A549 (cell line): Measurements from ENCODE around the gene TNIP2. TPM values are rescaled to one million over a fixed set of nuclear protein-coding genes. Genes with fewer than 3 reads are reported as not detected.

Experiments used
- ATAC-seq, 2 experiments: fragments of 200-7000 bp in 1 of 2; fragments of >200 bp in 1 of 2; cut with Nextera tagmentation in 1 of 2; cut with Tn5 transposase in 1 of 2; 3 replicates each; pipeline versions ENCODE4 v1.8.0 to v1.9.1; 2018 to 2020; ENCODE audit warnings: mild to moderate bottlenecking in 1 of 2, moderate library complexity in 1 of 2
- CTCF ChIA-PET: fragments of 300-600 bp; sonication (Branson Sonifier 250); formaldehyde crosslinking; extraction: SDS; loops from one replicate; lab custom pipeline; 2021; ENCODE audit warnings: antibody characterized with exemption, inconsistent platforms; lab: Yijun Ruan, JAX
- POLR2A ChIA-PET: fragments of 350-600 bp; formaldehyde crosslinking; extraction: SDS; loops from one replicate; lab custom pipeline; 2021; ENCODE audit warnings: antibody characterized with exemption, inconsistent platforms; lab: Yijun Ruan, JAX
- DNase-seq, 2 experiments: peaks; one replicate each; pipeline versions ENCODE4 v3.0.0 to v3.0.0-alpha.2; 2011 to 2016; ENCODE audit warnings: low read depth in 1 of 2, low spot score in 1 of 2
- FAIRE-seq: peaks from 2 replicates; lab custom pipeline; 2011; peaks lifted over from hg19 to GRCh38; lab: Jason Lieb, UNC
- H3K27ac ChIP-seq, 2 experiments: fragments of >200 bp; sonication (Bioruptor Twin); formaldehyde crosslinking; 3 replicates each; pipeline ENCODE4 v1.5.1; 2016 to 2017
- H3K4me1 ChIP-seq: fragments of >200 bp; sonication (Bioruptor Twin); formaldehyde crosslinking; 3 replicates; pipeline ENCODE4 v1.6.1; 2016
- H3K4me2 ChIP-seq: fragments of >200 bp; sonication (Bioruptor Twin); formaldehyde crosslinking; 3 replicates; pipeline ENCODE4 v1.6.1; 2016
- H3K4me3 ChIP-seq: fragments of >200 bp; sonication (Bioruptor Twin); formaldehyde crosslinking; 3 replicates; pipeline ENCODE4 v1.5.1; 2016
- H3K9me3 ChIP-seq: fragments of >200 bp; sonication (Bioruptor Twin); formaldehyde crosslinking; 3 replicates; pipeline ENCODE4 v1.6.1; 2016
- CBX2 ChIP-seq: fragments of 200-600 bp; sonication (generic); IDR thresholded peaks from 2 replicates; pipeline ENCODE4 v1.6.1; 2016; ENCODE audit warnings: low read depth, mild to moderate bottlenecking, borderline replicate concordance
- CHD2 ChIP-seq: fragments of 150-350 bp; IDR thresholded peaks from 2 replicates; pipeline ENCODE4 v1.6.1; 2014; ENCODE audit warnings: low read length; ENCODE audit not compliant: partially characterized antibody
- CHD4 ChIP-seq: fragments of 200-600 bp; sonication (generic); IDR thresholded peaks from 2 replicates; pipeline ENCODE4 v1.6.1; 2016; ENCODE audit warnings: antibody characterized with exemption, mild to moderate bottlenecking, borderline replicate concordance
- CTCF ChIP-seq: fragments of >200 bp; sonication (Bioruptor Twin); formaldehyde crosslinking; IDR thresholded peaks from 3 replicates; pipeline ENCODE4 v1.5.1; 2016
- E2F6 ChIP-seq: IDR thresholded peaks from 2 replicates; pipeline ENCODE4 v1.6.1; 2012; ENCODE audit warnings: low read depth, borderline replicate concordance
- FOSL2 ChIP-seq, 2 experiments: fragments of 450-650 bp in 1 of 2; fragments of >200 bp in 1 of 2; sonication (Bioruptor Twin) in 1 of 2; formaldehyde crosslinking; IDR thresholded peaks; 2 replicates each; pipeline versions ENCODE4 v1.5.0 to v1.6.1; 2016 to 2020; ENCODE audit warnings: mild to moderate bottlenecking in 1 of 2, moderate library complexity in 1 of 2
- FOXS1 ChIP-seq: fragments of 250-450 bp; sonication (Bioruptor Pico); IDR thresholded peaks from 2 replicates; pipeline ENCODE4 v1.5.0; 2020; ENCODE audit warnings: mild to moderate bottlenecking, moderate library complexity
- HEYL ChIP-seq: fragments of 250-450 bp; sonication (Bioruptor Pico); IDR thresholded peaks from 2 replicates; pipeline ENCODE4 v1.8.0; 2021; ENCODE audit warnings: mild to moderate bottlenecking, moderate library complexity
- JUN ChIP-seq, 2 experiments: fragments of >200 bp; sonication (Bioruptor Twin); formaldehyde crosslinking; IDR thresholded peaks; 2 replicates in 1 of 2; 3 replicates in 1 of 2; pipeline ENCODE4 v1.6.1; 2016 to 2017
- KDM1A ChIP-seq: fragments of 200-600 bp; sonication (generic); IDR thresholded peaks from 2 replicates; pipeline ENCODE4 v1.6.1; 2016; ENCODE audit warnings: low read depth, mild to moderate bottlenecking
- KDM5A ChIP-seq: fragments of 200-600 bp; sonication (generic); IDR thresholded peaks from 2 replicates; pipeline ENCODE4 v1.6.1; 2016; ENCODE audit warnings: antibody characterized with exemption, mild to moderate bottlenecking
- MAFK ChIP-seq: fragments of 450-650 bp; IDR thresholded peaks from 2 replicates; pipeline ENCODE4 v1.6.1; 2014; ENCODE audit not compliant: partially characterized antibody
- MAX ChIP-seq: IDR thresholded peaks from 2 replicates; pipeline ENCODE4 v1.6.1; 2012
- MAZ ChIP-seq: fragments of 150-350 bp; IDR thresholded peaks from 2 replicates; pipeline ENCODE4 v1.6.1; 2014; ENCODE audit warnings: antibody characterized with exemption, low read depth, low read length, borderline replicate concordance
- NPAS2 ChIP-seq: fragments of 250-450 bp; sonication (Bioruptor Pico); IDR thresholded peaks from 2 replicates; pipeline ENCODE4 v1.8.0; 2022; ENCODE audit warnings: mild to moderate bottlenecking, moderate library complexity, borderline replicate concordance
- NR3C1 ChIP-seq: fragments of >200 bp; sonication (Bioruptor Twin); formaldehyde crosslinking; IDR thresholded peaks from 3 replicates; pipeline ENCODE4 v1.6.1; 2017
- PHF8 ChIP-seq: fragments of 200-600 bp; sonication (generic); IDR thresholded peaks from 2 replicates; pipeline ENCODE4 v1.6.1; 2016; ENCODE audit warnings: low read depth, mild to moderate bottlenecking, antibody characterized with exemption, moderate library complexity, borderline replicate concordance
- POLR2A ChIP-seq: IDR thresholded peaks from 2 replicates; pipeline ENCODE4 v1.6.1; 2012; ENCODE audit warnings: mild to moderate bottlenecking, low read length
- POLR2AphosphoS2 ChIP-seq: conservative IDR thresholded peaks from 2 replicates; pipeline ENCODE4 v1.6.1; 2012; ENCODE audit warnings: low read length, improper control_type of control experiment, inconsistent platforms
- RARB ChIP-seq: fragments of 250-450 bp; sonication (Bioruptor Pico); IDR thresholded peaks from 2 replicates; pipeline ENCODE4 v1.8.0; 2021; ENCODE audit warnings: mild to moderate bottlenecking, moderate library complexity
- RFX5 ChIP-seq: fragments of 450-650 bp; IDR thresholded peaks from 2 replicates; pipeline ENCODE4 v1.7.1; 2014; ENCODE audit warnings: antibody characterized with exemption, mild to moderate bottlenecking, moderate library complexity
- RNF2 ChIP-seq: fragments of 200-600 bp; sonication (generic); IDR thresholded peaks from 2 replicates; pipeline ENCODE4 v1.6.1; 2016; ENCODE audit warnings: low read depth, mild to moderate bottlenecking, antibody characterized with exemption, moderate library complexity, borderline replicate concordance
- TP53 ChIP-seq: fragments of 250-450 bp; sonication (Bioruptor Pico); IDR thresholded peaks from 2 replicates; pipeline ENCODE4 v1.5.0; 2021; ENCODE audit warnings: mild to moderate bottlenecking, moderate library complexity
- ZC3H11A ChIP-seq: fragments of 450-650 bp; IDR thresholded peaks from 2 replicates; pipeline ENCODE4 v1.6.1; 2014; ENCODE audit warnings: antibody characterized with exemption, mild to moderate bottlenecking
- ZNF302 ChIP-seq: fragments of 250-450 bp; sonication (Bioruptor Pico); IDR thresholded peaks from 2 replicates; pipeline ENCODE4 v1.9.0; 2021; ENCODE audit warnings: inconsistent platforms, mild to moderate bottlenecking, moderate library complexity
- ZSCAN20 ChIP-seq: fragments of 250-450 bp; sonication (Bioruptor Pico); IDR thresholded peaks from 2 replicates; pipeline ENCODE4 v1.8.0; 2022; ENCODE audit warnings: mild to moderate bottlenecking, moderate library complexity
- WGBS: methylation state at CpG from one replicate; pipeline ENCODE4 v1.1.6; 2017; ENCODE audit errors: missing lambda C conversion rate; 5-methylcytosine and 5-hydroxymethylcytosine counted together
- polyA plus RNA-seq, 4 experiments: library from polyadenylated mRNA; depleted of rRNA in 3 of 4; stranded (reverse); fragments of >200 nt; fragmentation: RNase III in 1 of 4; extraction: RNeasy Plus Mini Kit Qiagen cat#74134 plus additional on column Dnase treatment in 1 of 4; gene quantifications; 2 replicates in 3 of 4; 3 replicates in 1 of 4; pipeline ENCODE4 v1.2.3, GENCODE V29; 2011 to 2017
- TF ChIP-seq, protein P1 (sequence below): fragments of 200-600 bp; sonication (generic); IDR thresholded peaks from 2 replicates; pipeline ENCODE4 v1.6.1; 2016; ENCODE audit warnings: antibody characterized with exemption, mild to moderate bottlenecking, moderate library complexity
- TF ChIP-seq, protein P2 (sequence below): fragments of 250-450 bp; sonication (Bioruptor Pico); IDR thresholded peaks from 2 replicates; pipeline ENCODE4 v1.5.0; 2020; ENCODE audit warnings: low read depth, mild to moderate bottlenecking, moderate library complexity
- TF ChIP-seq, protein P3 (sequence below): IDR thresholded peaks from 2 replicates; pipeline ENCODE4 v1.6.1; 2012

Gene TNIP2
- polyA plus RNA-seq, 2 of the 4 experiments (the other 2 are of a cell fraction) = 20.0 to 27.9 TPM

GRCh38 chr4:2795893-2796848, 40.0 kb upstream of the TNIP2 start:
- ChIA-PET POLR2A (interaction anchor here (1.7 kb wide), 1 partner anchor 47 kb away, joined by 4 read pairs; the partner anchor contains the start of gene ADD1), CTCF (interaction anchor here (1.7 kb wide), 1 partner anchor 33 kb away, joined by 7 read pairs; no protein-coding TSS in a partner anchor)
- 66% methylated on average over 14 of the region's 27 CpGs for WGBS
- Histone ChIP-seq H3K4me3 (no peak overlapping the region), H3K27ac (peak overlapping the region; percentile 86 to 88), H3K4me1 (peaks cover 69% of the 10 kb centered on the region), H3K4me2 (peak overlapping the region; percentile 100), H3K9me3 (no peaks in the 10 kb centered on the region)
- TF ChIP-seq KDM1A (peak; percentile 85), MAFK (no peak), NPAS2 (no peak), ZC3H11A (no peak), POLR2A (peak; percentile 35; the same call in 1 of the 2 replicates), NR3C1 (no peak), CTCF (no peak), PHF8 (no peak), KDM5A (no peak), ZSCAN20 (CRISPR knock-in tag) (no peak), E2F6 (peak; percentile 64; the same call in 1 of the 2 replicates), TP53 (CRISPR knock-in tag) (no peak), POLR2AphosphoS2 (no peak), FOXS1 (CRISPR knock-in tag) (no peak), CHD4 (no peak), JUN (IDR thresholded peaks at IDR 0.05) (no peak), CHD2 (no peak), CBX2 (no peak), RARB (CRISPR knock-in tag) (no peak), MAZ (no peak), FOSL2 (IDR thresholded peaks at IDR 0.05) (no peak), FOSL2 (CRISPR knock-in tag; IDR thresholded peaks at IDR 0.05) (peak; percentile 22; the same call in 1 of the 2 replicates), MAX (peak; percentile 83), HEYL (CRISPR knock-in tag) (no peak), RFX5 (no peak), ZNF302 (CRISPR knock-in tag) (no peak), RNF2 (no peak)
- TF ChIP-seq, protein P1, sequence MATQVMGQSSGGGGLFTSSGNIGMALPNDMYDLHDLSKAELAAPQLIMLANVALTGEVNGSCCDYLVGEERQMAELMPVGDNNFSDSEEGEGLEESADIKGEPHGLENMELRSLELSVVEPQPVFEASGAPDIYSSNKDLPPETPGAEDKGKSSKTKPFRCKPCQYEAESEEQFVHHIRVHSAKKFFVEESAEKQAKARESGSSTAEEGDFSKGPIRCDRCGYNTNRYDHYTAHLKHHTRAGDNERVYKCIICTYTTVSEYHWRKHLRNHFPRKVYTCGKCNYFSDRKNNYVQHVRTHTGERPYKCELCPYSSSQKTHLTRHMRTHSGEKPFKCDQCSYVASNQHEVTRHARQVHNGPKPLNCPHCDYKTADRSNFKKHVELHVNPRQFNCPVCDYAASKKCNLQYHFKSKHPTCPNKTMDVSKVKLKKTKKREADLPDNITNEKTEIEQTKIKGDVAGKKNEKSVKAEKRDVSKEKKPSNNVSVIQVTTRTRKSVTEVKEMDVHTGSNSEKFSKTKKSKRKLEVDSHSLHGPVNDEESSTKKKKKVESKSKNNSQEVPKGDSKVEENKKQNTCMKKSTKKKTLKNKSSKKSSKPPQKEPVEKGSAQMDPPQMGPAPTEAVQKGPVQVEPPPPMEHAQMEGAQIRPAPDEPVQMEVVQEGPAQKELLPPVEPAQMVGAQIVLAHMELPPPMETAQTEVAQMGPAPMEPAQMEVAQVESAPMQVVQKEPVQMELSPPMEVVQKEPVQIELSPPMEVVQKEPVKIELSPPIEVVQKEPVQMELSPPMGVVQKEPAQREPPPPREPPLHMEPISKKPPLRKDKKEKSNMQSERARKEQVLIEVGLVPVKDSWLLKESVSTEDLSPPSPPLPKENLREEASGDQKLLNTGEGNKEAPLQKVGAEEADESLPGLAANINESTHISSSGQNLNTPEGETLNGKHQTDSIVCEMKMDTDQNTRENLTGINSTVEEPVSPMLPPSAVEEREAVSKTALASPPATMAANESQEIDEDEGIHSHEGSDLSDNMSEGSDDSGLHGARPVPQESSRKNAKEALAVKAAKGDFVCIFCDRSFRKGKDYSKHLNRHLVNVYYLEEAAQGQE = no peak
- TF ChIP-seq, protein P2, sequence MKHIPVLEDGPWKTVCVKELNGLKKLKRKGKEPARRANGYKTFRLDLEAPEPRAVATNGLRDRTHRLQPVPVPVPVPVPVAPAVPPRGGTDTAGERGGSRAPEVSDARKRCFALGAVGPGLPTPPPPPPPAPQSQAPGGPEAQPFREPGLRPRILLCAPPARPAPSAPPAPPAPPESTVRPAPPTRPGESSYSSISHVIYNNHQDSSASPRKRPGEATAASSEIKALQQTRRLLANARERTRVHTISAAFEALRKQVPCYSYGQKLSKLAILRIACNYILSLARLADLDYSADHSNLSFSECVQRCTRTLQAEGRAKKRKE (CRISPR knock-in tag) = no peak
- TF ChIP-seq, protein P3, sequence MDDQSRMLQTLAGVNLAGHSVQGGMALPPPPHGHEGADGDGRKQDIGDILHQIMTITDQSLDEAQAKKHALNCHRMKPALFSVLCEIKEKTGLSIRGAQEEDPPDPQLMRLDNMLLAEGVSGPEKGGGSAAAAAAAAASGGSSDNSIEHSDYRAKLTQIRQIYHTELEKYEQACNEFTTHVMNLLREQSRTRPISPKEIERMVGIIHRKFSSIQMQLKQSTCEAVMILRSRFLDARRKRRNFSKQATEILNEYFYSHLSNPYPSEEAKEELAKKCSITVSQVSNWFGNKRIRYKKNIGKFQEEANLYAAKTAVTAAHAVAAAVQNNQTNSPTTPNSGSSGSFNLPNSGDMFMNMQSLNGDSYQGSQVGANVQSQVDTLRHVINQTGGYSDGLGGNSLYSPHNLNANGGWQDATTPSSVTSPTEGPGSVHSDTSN = no peak
- no peak for FAIRE-seq
- peak in 1 of 2 experiments; percentile 82 for DNase-seq
- peak; percentile 56 to 77 for ATAC-seq
